ENCODE results near the gene MAPK12. TPM values are rescaled to one million over a fixed set of nuclear protein-coding genes. Genes with fewer than 3 reads are reported as not detected.

MAPK12 gene
- total and polyA plus RNA-seq, 2 of the 4 experiments (the other 2 are of a cell fraction), result 41.0 to 56.3 TPM

- POLR2A ChIA-PET (ENCODE audit: unreplicated experiment), result no interaction called here
- H3K79me1 ChIP-seq (ENCODE audit: low read depth in 1 of 2, low read length in 2 of 2), result peaks cover 0 to 7% of the 10 kb centered on the region in 2 experiments; a peak in 1 of 4 replicates
- H2BK20ac ChIP-seq (ENCODE audit: low read depth, low read length), result no peak within 1 kb of the TSS
- H2AK9ac ChIP-seq (replicated peaks; ENCODE audit: low read depth, low read length, poor library complexity), result peak within 1 kb of the TSS; percentile 78
- dilution Hi-C loops (cut with HindIII; ENCODE audit: low sequenced_read_pairs, unreplicated experiment), result no loop called here
- H2BK5ac ChIP-seq (ENCODE audit: low read depth, low read length, poor library complexity, severe bottlenecking), result no peak within 1 kb of the TSS
- H3K27ac ChIP-seq (ENCODE audit: insufficient read depth, low read length), result no peak within 1 kb of the TSS
- H2BK15ac ChIP-seq (ENCODE audit: low read depth, low read length), result no peak within 1 kb of the TSS
- no peak within 1 kb of the TSS for H3K23ac ChIP-seq (ENCODE audit: low read depth, low read length)
- H3K27me3 ChIP-seq (ENCODE audit: control insufficient read depth, insufficient read depth, low read length), result no peaks in the 10 kb centered on the region
- H3K9me1 ChIP-seq (ENCODE audit: insufficient read depth, low read length), result no peaks in the 10 kb centered on the region
- peak within 1 kb of the TSS in 1 of 2 experiments; percentile 21; a peak in 1 of 4 replicates for H4K8ac ChIP-seq (ENCODE audit: low read depth in 2 of 2, low read length in 2 of 2)
- no peak within 1 kb of the TSS for H4K5ac ChIP-seq (ENCODE audit: low read depth, low read length)
- peak within 1 kb of the TSS; percentile 89 for H2AFZ ChIP-seq (replicated peaks; ENCODE audit: low read length, poor library complexity)
- H3K4ac ChIP-seq (ENCODE audit: low read depth, low read length), result peak within 1 kb of the TSS; percentile 0; the same call in 1 of the 2 replicates
- H3K9me3 ChIP-seq (ENCODE audit: control insufficient read depth, insufficient read depth, low read length), result no peaks in the 10 kb centered on the region
- no TSS peak for BruUV-seq (replicated peaks)
- H2BK120ac ChIP-seq (ENCODE audit: low read depth, low read length), result no peak within 1 kb of the TSS
- H3K4me3 ChIP-seq (ENCODE audit: insufficient read depth, low read depth, low read length), result peak within 1 kb of the TSS; percentile 56
- no peak within 1 kb of the TSS for H3K56ac ChIP-seq (ENCODE audit: extremely low read depth, insufficient read depth, low read length)
- no peak within 1 kb of the TSS for H4K91ac ChIP-seq (ENCODE audit: insufficient read depth, low read depth, low read length)
- peaks cover 33% of the 10 kb centered on the region for H4K20me1 ChIP-seq (ENCODE audit: insufficient read depth, low read length)
- 0% methylated on average over 14 of the region's 92 CpGs; no CpG with 5 or more reads in 1 of the 2 experiments for WGBS, 2 experiments (ENCODE audit: extremely low coverage in 2 of 2, insufficient read length in 1 of 2)
- peak within 1 kb of the TSS; percentile 72 for H3K9ac ChIP-seq (ENCODE audit: low read depth, low read length)
- DNase-seq, result peak; percentile 31
- H3K36me3 ChIP-seq (ENCODE audit: control insufficient read depth, insufficient read depth, low read length), result peaks cover 12% of the 10 kb centered on the region; the same call in 1 of the 2 replicates
- H2AK5ac ChIP-seq (ENCODE audit: low read depth, low read length), result no peak within 1 kb of the TSS
- TF ChIP-seq NFE2L2 (IDR thresholded peaks at IDR 0.05; ENCODE audit: low read depth, low read length) (no peak), RAD21 (IDR thresholded peaks at IDR 0.05; ENCODE audit: low read length) (no peak), RCOR1 (IDR thresholded peaks at IDR 0.05; ENCODE audit: insufficient replicate concordance, low read length) (no peak), CEBPB (IDR thresholded peaks at IDR 0.05; ENCODE audit: low read depth, low read length) (no peak), BHLHE40 (IDR thresholded peaks at IDR 0.05; ENCODE audit: low read depth, low read length) (no peak), FOS (IDR thresholded peaks at IDR 0.05; ENCODE audit: low read depth, low read length) (no peak), MAZ (IDR thresholded peaks at IDR 0.05; ENCODE audit: borderline replicate concordance, low read depth, low read length) (no peak; the same call in 1 of the 2 replicates), USF2 (IDR thresholded peaks at IDR 0.05; ENCODE audit: low read depth, low read length) (no peak), SMC3 (IDR thresholded peaks at IDR 0.05; ENCODE audit: low read depth, low read length) (no peak), RFX5 (IDR thresholded peaks at IDR 0.05; ENCODE audit: low read depth, low read length) (no peak), MAFK (IDR thresholded peaks at IDR 0.05; ENCODE audit: low read depth, low read length) (no peak), CTCF (conservative IDR thresholded peaks at IDR 0.05; ENCODE audit: low read depth, low read length) (no peak), CHD1 (IDR thresholded peaks at IDR 0.05; ENCODE audit: low read depth, low read length) (no peak), POLR2A (IDR thresholded peaks at IDR 0.05; ENCODE audit: low read depth, low read length) (no peak)
- TF ChIP-seq, protein P1, sequence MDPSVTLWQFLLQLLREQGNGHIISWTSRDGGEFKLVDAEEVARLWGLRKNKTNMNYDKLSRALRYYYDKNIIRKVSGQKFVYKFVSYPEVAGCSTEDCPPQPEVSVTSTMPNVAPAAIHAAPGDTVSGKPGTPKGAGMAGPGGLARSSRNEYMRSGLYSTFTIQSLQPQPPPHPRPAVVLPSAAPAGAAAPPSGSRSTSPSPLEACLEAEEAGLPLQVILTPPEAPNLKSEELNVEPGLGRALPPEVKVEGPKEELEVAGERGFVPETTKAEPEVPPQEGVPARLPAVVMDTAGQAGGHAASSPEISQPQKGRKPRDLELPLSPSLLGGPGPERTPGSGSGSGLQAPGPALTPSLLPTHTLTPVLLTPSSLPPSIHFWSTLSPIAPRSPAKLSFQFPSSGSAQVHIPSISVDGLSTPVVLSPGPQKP (IDR thresholded peaks at IDR 0.05; ENCODE audit: borderline replicate concordance, low read depth, low read length), result no peak
- no peak within 1 kb of the TSS for H3K14ac ChIP-seq (replicated peaks; ENCODE audit: low read depth, low read length)
- H3K18ac ChIP-seq (ENCODE audit: low read depth, low read length), result no peak within 1 kb of the TSS
- peak; percentile 67 for ATAC-seq (ENCODE audit: low read depth)
- H3K4me1 ChIP-seq (ENCODE audit: control insufficient read depth, insufficient read depth, low read length), result peaks cover 13% of the 10 kb centered on the region
- intact Hi-C loops (cut with micrococcal nuclease), result loop anchor here (2.0 to 5.0 kb wide), 2 partner anchors 37 to 57 kb away; partner anchors contain the start of genes DENND6B and PLXNB2
- CTCF ChIA-PET, result no interaction called here
- in situ Hi-C loops (cut with MboI; ENCODE audit: low sequenced_read_pairs), result loop anchor here (10.0 kb wide), 1 partner anchor 55 kb away; the partner anchor contains the start of gene DENND6B
- H3K4me2 ChIP-seq (ENCODE audit: low read depth, low read length), result peak within 1 kb of the TSS; percentile 96
Measured at GRCh38 chr22:50269970-50270665, 8.6 kb upstream of the MAPK12 start, which contains the start of gene MAPK11. MAPK11 (minus strand) TSS chr22:50270380; CDS start chr22:50270292, 88 bp downstream.
